ENCODE measurements around the gene AGAP1.
"Not testable (repeated sequence)": the region's sequence is repeated elsewhere in the genome, so short reads cannot be mapped to it uniquely, and the experiment has no call there.

Gene AGAP1

GRCh38 chr2:235592430-235592829, 98.6 kb downstream of the AGAP1 start:
- no peak for DNase-seq (ENCODE audit: low spot score)

- no peak for DNase-seq (ENCODE audit: low spot score)
Measured at GRCh38 chr2:235592836-235593235, 99.0 kb downstream of the AGAP1 start.

GRCh38 chr2:235594041-235594440, 100.2 kb downstream of the AGAP1 start:
- no peak for DNase-seq (ENCODE audit: low spot score)

- no peak for DNase-seq (ENCODE audit: low spot score)
Measured at GRCh38 chr2:235594964-235595363, 101.1 kb downstream of the AGAP1 start.

- no peak for DNase-seq (ENCODE audit: low spot score)
Measured at GRCh38 chr2:235595422-235596010, 101.7 kb downstream of the AGAP1 start.

- DNase-seq (ENCODE audit: low spot score): no peak
Measured at GRCh38 chr2:235596272-235596671, 102.4 kb downstream of the AGAP1 start.

- no peak for DNase-seq (ENCODE audit: low spot score)
Measured at GRCh38 chr2:235597081-235597615, 103.3 kb downstream of the AGAP1 start.

GRCh38 chr2:235598026-235598425, 104.2 kb downstream of the AGAP1 start:
- no peak for DNase-seq (ENCODE audit: low spot score)

GRCh38 chr2:235598532-235599531, 105.0 kb downstream of the AGAP1 start:
- DNase-seq (ENCODE audit: low spot score): no peak

- no peak for DNase-seq (ENCODE audit: low spot score)
Measured at GRCh38 chr2:235599596-235600338, 105.9 kb downstream of the AGAP1 start.

- no peak for DNase-seq (ENCODE audit: low spot score)
Measured at GRCh38 chr2:235600406-235600805, 106.6 kb downstream of the AGAP1 start.

GRCh38 chr2:235600926-235601325, 107.1 kb downstream of the AGAP1 start:
- no peak for DNase-seq (ENCODE audit: low spot score)

- DNase-seq (ENCODE audit: low spot score): no peak
Measured at GRCh38 chr2:235601960-235602704, 108.3 kb downstream of the AGAP1 start.

GRCh38 chr2:235602971-235603370, 109.1 kb downstream of the AGAP1 start:
- DNase-seq (ENCODE audit: low spot score): not testable (repeated sequence)

GRCh38 chr2:235603659-235604058, 109.8 kb downstream of the AGAP1 start:
- DNase-seq (ENCODE audit: low spot score): no peak

- DNase-seq (ENCODE audit: low spot score): no peak
Measured at GRCh38 chr2:235605312-235606003, 111.6 kb downstream of the AGAP1 start.

- no peak for DNase-seq (ENCODE audit: low spot score)
Measured at GRCh38 chr2:235606004-235606715, 112.3 kb downstream of the AGAP1 start.

- no peak for DNase-seq (ENCODE audit: low spot score)
Measured at GRCh38 chr2:235607546-235608199, 113.8 kb downstream of the AGAP1 start.

- no peak for DNase-seq (ENCODE audit: low spot score)
Measured at GRCh38 chr2:235608200-235608887, 114.5 kb downstream of the AGAP1 start.

All from CD4-positive, alpha-beta T cell treated with Interleukin-6 at 100 ng/mL for 8 hours (primary cell).